Uterus (tissue), 4 donors: ENCODE data around the gene KITLG. TPM values are rescaled to one million over a fixed set of nuclear protein-coding genes. Genes with fewer than 3 reads are reported as not detected.

Experiments used
- DNase-seq, 2 donors: peaks; one replicate each; pipeline ENCODE4 v3.0.0-alpha.2; 2019 to 2020
- H3K27ac ChIP-seq, 2 donors: fragments of 200-600 bp; sonication (generic); 1 replicate in 1 of 2; 2 replicates in 1 of 2; pipeline ENCODE4 v1.5.1; 2016 to 2018
- H3K27me3 ChIP-seq, 2 donors: fragments of 200-600 bp; sonication (generic); one replicate each; pipeline ENCODE4 v1.5.1; 2018 to 2019; ENCODE audit warnings: control low read depth in 1 of 2
- H3K36me3 ChIP-seq, 2 donors: fragments of 200-600 bp; sonication (generic); one replicate each; pipeline ENCODE4 v1.5.1; 2019; ENCODE audit warnings: control low read depth in 1 of 2
- H3K4me1 ChIP-seq, 2 donors: fragments of 200-600 bp; sonication (generic); one replicate each; pipeline ENCODE4 v1.5.1; 2018 to 2019; ENCODE audit warnings: control low read depth in 1 of 2
- H3K4me3 ChIP-seq, 2 donors: fragments of 200-600 bp; sonication (generic); 1 replicate in 1 of 2; 2 replicates in 1 of 2; pipeline ENCODE4 v1.5.1; 2018 to 2019; ENCODE audit warnings: mild to moderate bottlenecking in 1 of 2
- H3K9me3 ChIP-seq, 2 donors: fragments of 200-600 bp; sonication (generic); one replicate each; pipeline ENCODE4 v1.5.1; 2019; ENCODE audit warnings: control low read depth in 1 of 2
- CTCF ChIP-seq, 4 experiments: fragments of 200-600 bp in 2 of 4; fragments of 450-650 bp in 2 of 4; sonication (generic) in 2 of 4; IDR thresholded peaks; one replicate each; pipeline ENCODE4 v1.5.1; 2016 to 2019; ENCODE audit warnings: antibody characterized with exemption in 4 of 4, mild to moderate bottlenecking in 2 of 4, moderate library complexity in 1 of 4
- POLR2A ChIP-seq, 2 donors: fragments of 450-650 bp; IDR thresholded peaks; one replicate each; pipeline ENCODE4 v1.6.1; 2016; ENCODE audit warnings: antibody characterized with exemption in 2 of 2, mild to moderate bottlenecking in 1 of 2, moderate library complexity in 1 of 2
- intact Hi-C: fragments of 100-400 bp; cut with DNase I; formaldehyde crosslinking; loops from one replicate; pipeline ENCODE4 v1.15.1; 2023; ENCODE audit warnings: low total_unique reads
- total RNA-seq, 4 donors: library from RNA; depleted of rRNA in 3 of 4; stranded (reverse); fragments of >200 nt in 3 of 4; gene quantifications; one replicate each; pipeline versions ENCODE4 v1.1.0 to v1.2.4, GENCODE V29; 2014 to 2023
- donor health status: DM: yes; HTN: yes; CAD: no.

Gene KITLG
- total RNA-seq, 4 donors from 2014 or later: 19.0 to 51.2 (median 35.8) TPM

GRCh38 chr12:88572781-88573549, 7.3 kb downstream of the KITLG start:
- DNase-seq: no peak
- Histone ChIP-seq H3K36me3 (no peaks in the 10 kb centered on the region), H3K27me3 (no peaks in the 10 kb centered on the region), H3K4me3 (no peak overlapping the region), H3K4me1 (peaks cover 5 to 8% of the 10 kb centered on the region in 2 donors), H3K9me3 (no peaks in the 10 kb centered on the region), H3K27ac (peak overlapping the region; percentile 60 to 87)
- intact Hi-C loops: no loop called here
- no peak for TF ChIP-seq CTCF (IDR thresholded peaks at IDR 0.05)
- TF ChIP-seq POLR2A (IDR thresholded peaks at IDR 0.05): no peak

- H3K36me3 ChIP-seq: no peaks in the 10 kb centered on the region
- intact Hi-C loops: no loop called here
- H3K27me3 ChIP-seq: no peaks in the 10 kb centered on the region
- peak overlapping the region in 1 of 2 donors; percentile 87 for H3K27ac ChIP-seq
- H3K4me1 ChIP-seq: peaks cover 5 to 8% of the 10 kb centered on the region in 2 donors
- H3K9me3 ChIP-seq: no peaks in the 10 kb centered on the region
- TF ChIP-seq CTCF (IDR thresholded peaks at IDR 0.05) (no peak), POLR2A (IDR thresholded peaks at IDR 0.05) (no peak)
- no peak for DNase-seq
- H3K4me3 ChIP-seq: no peak overlapping the region
Measured at GRCh38 chr12:88571543-88571942, 8.7 kb downstream of the KITLG start.

GRCh38 chr12:88570103-88570502, 10.2 kb downstream of the KITLG start:
- Histone ChIP-seq H3K27ac (peak overlapping the region; percentile 6 to 45), H3K4me1 (peaks cover 5 to 11% of the 10 kb centered on the region in 2 donors), H3K27me3 (no peaks in the 10 kb centered on the region), H3K4me3 (no peak overlapping the region), H3K36me3 (no peaks in the 10 kb centered on the region), H3K9me3 (no peaks in the 10 kb centered on the region)
- TF ChIP-seq POLR2A (IDR thresholded peaks at IDR 0.05) (no peak), CTCF (IDR thresholded peaks at IDR 0.05) (no peak)
- peak in 1 of 2 donors; percentile 47 for DNase-seq
- intact Hi-C loops: no loop called here

GRCh38 chr12:88566430-88566829, 13.8 kb downstream of the KITLG start:
- intact Hi-C loops: no loop called here
- Histone ChIP-seq H3K9me3 (no peaks in the 10 kb centered on the region), H3K27me3 (no peaks in the 10 kb centered on the region), H3K4me3 (no peak overlapping the region), H3K36me3 (no peaks in the 10 kb centered on the region), H3K27ac (peak overlapping the region; percentile 14 to 52), H3K4me1 (peaks cover 0 to 7% of the 10 kb centered on the region in 2 donors)
- TF ChIP-seq CTCF (IDR thresholded peaks at IDR 0.05): no peak
- TF ChIP-seq POLR2A (IDR thresholded peaks at IDR 0.05): no peak
- no peak for DNase-seq

GRCh38 chr12:88562846-88563582, 17.3 kb downstream of the KITLG start:
- Histone ChIP-seq H3K9me3 (no peaks in the 10 kb centered on the region), H3K36me3 (no peaks in the 10 kb centered on the region), H3K27ac (no peak overlapping the region), H3K4me1 (peaks cover 0 to 7% of the 10 kb centered on the region in 2 donors), H3K27me3 (no peaks in the 10 kb centered on the region), H3K4me3 (no peak overlapping the region)
- no peak for TF ChIP-seq POLR2A (IDR thresholded peaks at IDR 0.05)
- no peak for TF ChIP-seq CTCF (IDR thresholded peaks at IDR 0.05)
- intact Hi-C loops: no loop called here
- no peak for DNase-seq
